Thyroid gland (tissue), 4 donors: ENCODE data around the gene ASCC1. TPM values are rescaled to one million over a fixed set of nuclear protein-coding genes. Genes with fewer than 3 reads are reported as not detected.

Source experiments
- DNase-seq, 2 donors: peaks; one replicate each; pipeline ENCODE4 v3.0.0-alpha.2; 2019
- H3K27ac ChIP-seq, 3 donors: fragments of 200-600 bp; sonication (generic); 1 replicate in 2 of 3; 2 replicates in 1 of 3; pipeline ENCODE4 v1.5.1; 2016 to 2019; ENCODE audit warnings: mild to moderate bottlenecking in 1 of 3, moderate library complexity in 1 of 3
- H3K27me3 ChIP-seq: fragments of 200-600 bp; sonication (generic); one replicate; pipeline ENCODE4 v1.5.1; 2019
- H3K36me3 ChIP-seq, 2 donors: fragments of 200-600 bp; sonication (generic); one replicate each; pipeline ENCODE4 v1.5.1; 2016 to 2019
- H3K4me1 ChIP-seq, 2 donors: fragments of 200-600 bp; sonication (generic); one replicate each; pipeline ENCODE4 v1.5.1; 2017 to 2019
- H3K4me3 ChIP-seq, 3 donors: fragments of 200-600 bp; sonication (generic); replicated peaks in 1 of 3; 1 replicate in 2 of 3; 2 replicates in 1 of 3; pipeline ENCODE4 v1.5.1; 2016; ENCODE audit warnings: mild to moderate bottlenecking in 1 of 3
- H3K9me3 ChIP-seq: fragments of 200-600 bp; sonication (generic); one replicate; pipeline ENCODE4 v1.5.1; 2017
- CTCF ChIP-seq, 6 experiments: fragments of 200-600 bp in 3 of 6; fragments of 450-650 bp in 3 of 6; sonication (generic) in 3 of 6; IDR thresholded peaks; one replicate each; pipeline ENCODE4 v1.5.1; 2016 to 2019; ENCODE audit warnings: antibody characterized with exemption in 6 of 6, mild to moderate bottlenecking in 2 of 6, inconsistent platforms in 1 of 6, moderate library complexity in 1 of 6
- POLR2A ChIP-seq, 2 donors: fragments of 450-650 bp; IDR thresholded peaks; one replicate each; pipeline ENCODE4 v1.6.1; 2017; ENCODE audit warnings: antibody characterized with exemption in 2 of 2, mild to moderate bottlenecking in 2 of 2, moderate library complexity in 1 of 2
- WGBS, 2 donors: methylation state at CpG; one replicate each; pipeline ENCODE4 v1.1.5; 2017; 5-methylcytosine and 5-hydroxymethylcytosine counted together
- intact Hi-C: fragments of 100-400 bp; cut with DNase I; formaldehyde crosslinking; loops from one replicate; pipeline ENCODE4 v1.15.1; 2023
- total RNA-seq, 4 donors: library from RNA; depleted of rRNA; stranded (reverse); fragments of >200 nt; gene quantifications; one replicate each; pipeline ENCODE4 v1.2.3, GENCODE V29; 2016

ASCC1 gene
- total RNA-seq, 4 donors from 2014 or later = 26.7 to 30.3 (median 28.1) TPM

GRCh38 chr10:72097448-72098300, 118.4 kb downstream of the ASCC1 start:
- DNase-seq = no peak
- no peak for TF ChIP-seq POLR2A (IDR thresholded peaks at IDR 0.05)
- TF ChIP-seq CTCF (IDR thresholded peaks at IDR 0.05) = no peak
- WGBS, 2 donors = 82 to 83% methylated on average over 9 of the region's 9 CpGs
- Histone ChIP-seq H3K36me3 (peaks cover 4 to 11% of the 10 kb centered on the region in 2 donors), H3K27me3 (no peaks in the 10 kb centered on the region), H3K9me3 (no peaks in the 10 kb centered on the region), H3K27ac (no peak overlapping the region), H3K4me3 (no peak overlapping the region), H3K4me1 (no peaks in the 10 kb centered on the region)
- intact Hi-C loops = no loop called here

- Histone ChIP-seq H3K27me3 (no peaks in the 10 kb centered on the region), H3K36me3 (peaks cover 4 to 11% of the 10 kb centered on the region in 2 donors), H3K4me1 (no peaks in the 10 kb centered on the region), H3K4me3 (no peak overlapping the region), H3K9me3 (no peaks in the 10 kb centered on the region), H3K27ac (no peak overlapping the region)
- TF ChIP-seq CTCF (IDR thresholded peaks at IDR 0.05) = no peak
- 83 to 85% methylated on average over 9 of the region's 9 CpGs for WGBS, 2 donors
- intact Hi-C loops = no loop called here
- no peak for DNase-seq
These were observed 119.7 kb downstream of the ASCC1 start for GRCh38 chr10:72096115-72097000.

GRCh38 chr10:72095195-72095594, 120.9 kb downstream of the ASCC1 start:
- Histone ChIP-seq H3K27me3 (peaks cover under 1% of the 10 kb centered on the region), H3K4me3 (no peak overlapping the region), H3K36me3 (peaks cover 4 to 11% of the 10 kb centered on the region in 2 donors), H3K9me3 (no peaks in the 10 kb centered on the region), H3K27ac (no peak overlapping the region), H3K4me1 (no peaks in the 10 kb centered on the region)
- 91 to 98% methylated on average over 4 of the region's 4 CpGs for WGBS, 2 donors
- intact Hi-C loops = no loop called here
- DNase-seq = no peak
- TF ChIP-seq POLR2A (IDR thresholded peaks at IDR 0.05) (no peak), CTCF (IDR thresholded peaks at IDR 0.05) (no peak)

- no peak for DNase-seq
- Histone ChIP-seq H3K27me3 (peaks cover 6% of the 10 kb centered on the region), H3K9me3 (no peaks in the 10 kb centered on the region), H3K4me3 (no peak overlapping the region), H3K4me1 (no peaks in the 10 kb centered on the region), H3K27ac (no peak overlapping the region), H3K36me3 (peaks cover 4 to 11% of the 10 kb centered on the region in 2 donors)
- 98 to 100% methylated on average over 2 of the region's 2 CpGs for WGBS, 2 donors
- intact Hi-C loops = no loop called here
- TF ChIP-seq POLR2A (IDR thresholded peaks at IDR 0.05) (no peak), CTCF (IDR thresholded peaks at IDR 0.05) (no peak)
These were observed 121.5 kb downstream of the ASCC1 start for GRCh38 chr10:72094574-72094973.
